Measurements from ENCODE around the gene PER3.

- TF ChIP-seq POLR2A (IDR thresholded peaks at IDR 0.05) (no peak), CTCF (IDR thresholded peaks at IDR 0.05) (no peak), EP300 (IDR thresholded peaks at IDR 0.05) (no peak)
These were observed 15.5 kb upstream of the PER3 start for GRCh38 chr1:7768583-7768982.
